RKO (cell line): Measurements from ENCODE around the gene CRADD.
"Not testable (repeated sequence)": the region's sequence is repeated elsewhere in the genome, so short reads cannot be mapped to it uniquely, and the experiment has no call there.

ENCODE experiments used
- DNase-seq: peaks from one replicate; pipeline ENCODE4 v3.0.0-alpha.2; 2016; ENCODE audit warnings: low spot score

CRADD gene

GRCh38 chr12:93677195-93678064, at the start of gene CRADD:
TSS of gene CRADD (plus strand) at chr12:93677375.
- peak; percentile 96 for DNase-seq

- DNase-seq = no peak
Observed at GRCh38 chr12:93632383-93632782, 44.8 kb upstream of the CRADD start.

GRCh38 chr12:93634416-93634815, 42.8 kb upstream of the CRADD start:
- peak; percentile 28 for DNase-seq

DNA sequence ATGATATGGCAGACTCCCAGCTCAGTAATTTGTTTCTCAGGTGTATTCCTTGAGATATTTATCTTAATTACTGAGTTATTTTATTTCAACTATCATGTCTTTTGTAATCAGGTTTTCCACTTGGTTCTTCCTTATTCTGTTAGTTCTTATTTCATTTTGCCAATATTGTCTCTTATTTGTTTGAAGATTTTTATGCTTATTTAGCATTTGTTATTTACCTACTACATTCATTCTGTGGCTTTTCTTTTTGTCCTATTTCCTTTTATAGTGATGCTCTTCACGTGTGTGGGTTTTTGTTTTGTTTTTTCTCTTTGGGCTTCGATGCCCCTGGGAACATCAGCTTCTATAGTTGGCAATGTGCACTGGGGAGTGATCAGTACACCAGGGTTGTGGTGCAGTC, 40.5 kb upstream of the CRADD start:
- DNase-seq = no peak

- no peak for DNase-seq
Observed at GRCh38 chr12:93638095-93638494, 39.1 kb upstream of the CRADD start.

- DNase-seq = no peak
Observed at GRCh38 chr12:93638954-93639353, 38.2 kb upstream of the CRADD start.

GRCh38 chr12:93639406-93639805, 37.8 kb upstream of the CRADD start:
- DNase-seq = no peak

DNA sequence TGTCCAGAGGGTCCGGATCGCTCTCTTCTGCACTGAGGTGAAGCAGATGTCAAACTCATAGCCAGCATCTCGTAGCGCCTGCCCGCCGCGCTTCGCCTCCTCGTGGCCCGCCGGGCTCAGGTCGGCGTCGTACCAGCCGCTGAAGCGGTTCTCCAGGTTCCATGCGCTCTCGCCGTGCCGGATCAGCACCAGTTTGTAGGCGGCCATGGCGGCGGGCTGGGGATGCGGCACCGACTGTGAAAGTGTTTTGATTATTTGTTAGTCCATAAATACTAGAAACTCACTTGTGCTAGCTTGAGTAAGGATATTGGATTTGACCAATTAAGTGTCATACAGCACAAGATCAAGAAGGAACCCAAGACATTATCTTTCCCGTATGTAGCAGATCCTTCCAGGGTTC, 35.8 kb upstream of the CRADD start:
- not testable (repeated sequence) for DNase-seq

GRCh38 chr12:93642751-93643150, 34.4 kb upstream of the CRADD start:
- no peak for DNase-seq

DNA sequence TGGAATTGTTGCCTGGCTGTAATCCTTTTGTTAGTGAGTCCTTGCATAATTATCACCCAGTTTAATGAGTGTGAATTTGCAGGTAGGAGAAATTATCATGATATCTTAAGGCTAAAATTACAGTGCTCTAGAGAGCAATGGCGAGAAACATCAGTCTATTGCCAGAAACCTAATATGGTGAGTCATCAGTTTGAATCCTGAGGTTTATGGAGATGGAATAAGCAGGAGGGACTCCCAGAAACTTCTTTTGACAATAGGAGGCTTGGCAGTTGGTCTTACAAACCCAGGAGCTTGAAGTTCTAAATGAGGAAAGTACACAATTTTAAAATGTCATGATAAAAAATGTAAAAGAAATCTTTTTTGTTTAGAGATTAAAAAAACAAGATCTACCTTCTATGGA, 31.5 kb upstream of the CRADD start:
- DNase-seq = no peak

- no peak for DNase-seq
Observed at GRCh38 chr12:93650626-93651025, 26.5 kb upstream of the CRADD start.

DNA sequence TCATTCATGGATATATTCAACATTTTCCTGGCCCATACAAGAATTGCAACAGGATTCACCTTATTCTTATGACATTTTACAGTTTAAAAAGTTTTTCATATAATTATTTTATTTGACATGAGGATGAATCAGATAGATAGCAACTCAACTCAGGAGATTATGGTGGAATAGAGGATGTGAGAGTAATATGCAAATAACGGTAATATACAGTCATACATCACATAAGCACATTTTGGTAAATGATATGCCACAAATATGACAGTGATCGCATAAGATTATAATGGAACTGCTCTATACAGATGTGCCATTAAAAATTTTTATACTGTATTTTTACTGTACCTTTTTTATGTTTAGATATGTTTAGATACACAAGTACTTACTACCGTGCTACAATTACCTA, 24.1 kb upstream of the CRADD start:
- no peak for DNase-seq

DNA sequence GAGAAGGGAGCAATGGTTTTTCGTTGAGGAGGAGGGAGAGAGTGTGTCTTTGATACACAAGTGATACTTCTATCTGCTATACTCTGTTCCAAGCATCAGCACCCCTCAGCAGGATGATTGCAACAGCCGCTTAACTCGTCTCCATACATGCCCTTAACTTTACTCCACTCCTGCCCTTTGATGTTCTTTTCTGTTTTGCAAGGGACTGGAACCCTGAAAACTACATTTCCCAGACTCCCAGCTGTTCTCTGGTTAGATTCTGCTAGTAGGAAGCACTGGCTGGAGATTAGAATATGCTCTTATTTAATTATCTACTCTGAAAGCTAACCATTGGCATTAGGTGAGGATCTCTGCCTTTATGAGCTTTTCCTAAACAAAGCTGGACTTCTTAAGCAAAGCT, 23.5 kb upstream of the CRADD start:
- no peak for DNase-seq

GRCh38 chr12:93654421-93654820, 22.8 kb upstream of the CRADD start:
- DNase-seq = no peak

GRCh38 chr12:93657071-93657470, 20.1 kb upstream of the CRADD start:
- DNase-seq = no peak

DNA sequence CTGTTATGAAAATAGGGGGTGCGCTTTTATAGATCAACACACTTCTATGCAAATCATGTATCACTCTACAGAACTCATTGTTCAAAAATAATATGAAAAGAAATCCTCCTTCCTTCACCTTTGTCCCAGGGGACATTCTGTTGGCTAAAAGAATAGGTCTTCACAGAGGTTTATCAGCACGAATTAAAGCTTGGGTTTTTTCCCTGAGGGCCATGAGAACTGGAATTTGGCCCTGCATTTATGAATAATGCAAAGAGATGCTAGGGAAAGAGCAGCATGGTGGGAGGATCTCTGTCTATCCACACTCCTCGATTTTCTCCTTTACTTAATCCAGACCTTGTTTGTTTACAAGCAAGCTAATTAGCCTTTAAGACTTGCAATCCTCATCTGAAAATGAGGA, 16.2 kb upstream of the CRADD start:
- DNase-seq = no peak

DNA sequence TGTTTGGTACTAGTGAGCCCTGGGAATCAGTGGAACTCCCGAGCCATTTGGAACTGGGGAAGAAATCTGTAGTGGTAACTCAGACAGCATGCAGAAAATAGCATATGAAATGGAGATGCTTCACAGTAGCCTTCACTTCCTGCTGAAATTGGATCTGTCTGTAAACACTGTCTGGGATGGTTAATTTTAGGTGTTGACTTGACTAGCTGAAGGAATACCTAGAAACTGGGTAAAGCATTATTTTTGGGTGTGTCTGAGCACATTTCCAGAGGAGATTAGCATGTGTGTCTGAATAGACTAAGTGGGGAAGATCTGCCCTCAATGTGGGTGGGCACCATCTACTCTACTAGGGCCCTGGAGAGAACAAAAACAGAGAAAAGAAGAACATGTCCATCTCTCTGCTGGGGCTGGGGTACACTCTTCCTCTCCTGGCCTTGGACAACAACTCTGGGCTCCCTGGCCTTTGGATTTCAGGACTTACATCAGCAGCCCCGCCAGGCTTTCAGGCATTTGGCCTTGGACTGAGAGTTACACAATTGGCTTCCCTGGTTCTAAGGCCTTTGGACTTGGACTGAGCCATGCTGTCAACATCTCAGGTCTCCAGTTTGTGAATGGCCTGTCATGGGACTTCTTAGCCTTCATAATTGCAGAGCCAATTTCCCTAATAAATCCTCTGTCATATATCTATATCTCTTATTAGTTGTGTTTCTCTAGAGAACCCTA, 14.0 kb upstream of the CRADD start:
- no peak for DNase-seq

DNA sequence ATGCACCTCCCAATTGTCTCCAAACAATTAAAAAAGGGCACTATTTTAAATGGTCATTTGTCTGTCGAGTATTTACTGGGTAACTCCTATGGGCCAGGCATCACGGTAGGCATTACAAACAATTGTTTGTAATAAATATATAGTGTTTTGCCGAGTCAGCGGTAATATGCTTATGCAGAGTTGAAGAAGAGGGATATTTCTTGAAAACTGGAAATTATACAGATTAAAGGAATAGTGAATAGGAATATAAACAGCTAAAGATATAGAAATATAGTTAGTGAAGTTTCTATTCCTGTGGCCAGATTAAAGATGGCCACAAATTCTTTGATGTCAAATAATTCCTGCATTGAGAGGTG, 13.5 kb upstream of the CRADD start:
- no peak for DNase-seq

GRCh38 chr12:93664573-93665138, 12.5 kb upstream of the CRADD start:
- DNase-seq = no peak

DNA sequence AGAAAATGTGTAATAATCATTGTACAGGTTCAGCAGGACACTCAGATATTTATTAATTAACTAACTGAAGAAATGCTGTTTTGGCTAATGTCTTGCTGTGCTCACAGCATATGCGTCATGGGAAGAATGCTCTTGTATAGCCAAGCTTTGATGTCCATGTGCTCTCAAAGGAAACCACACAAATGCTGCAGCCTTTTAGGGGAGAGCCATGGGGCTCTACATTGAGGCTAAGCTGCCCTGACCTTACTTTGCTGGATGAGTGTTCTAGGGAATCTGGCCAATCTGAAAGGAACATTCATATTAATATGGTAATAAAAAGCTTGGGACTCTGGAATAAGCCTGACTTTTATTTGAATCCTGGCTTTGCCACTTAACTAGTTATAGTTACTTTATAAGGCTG, 9.5 kb upstream of the CRADD start:
- DNase-seq = no peak

DNA sequence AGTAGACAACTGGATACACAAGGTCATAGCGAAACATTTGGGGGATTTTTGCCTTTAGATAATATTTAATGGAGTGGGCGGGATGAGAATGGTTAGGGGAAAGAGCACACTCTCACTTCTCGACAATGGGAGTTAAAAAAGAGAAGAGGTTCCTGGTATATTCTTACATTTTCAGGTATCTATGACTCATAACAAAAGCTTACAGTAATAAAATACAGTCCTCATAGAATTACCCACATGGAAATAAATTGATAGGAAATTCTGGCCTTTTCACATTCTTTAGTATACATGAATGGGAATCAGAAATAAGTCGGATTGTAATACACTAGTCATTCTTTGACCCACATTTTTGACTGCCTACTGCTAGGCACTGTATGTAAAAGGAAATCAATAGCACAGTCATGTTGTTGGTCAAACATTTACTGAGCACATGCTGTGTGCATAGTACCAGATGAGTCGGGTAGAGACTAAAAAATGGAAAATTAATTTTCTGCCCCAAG, 8.2 kb upstream of the CRADD start:
- DNase-seq = no peak

- no peak for DNase-seq
Observed at GRCh38 chr12:93669452-93669851, 7.7 kb upstream of the CRADD start.

DNA sequence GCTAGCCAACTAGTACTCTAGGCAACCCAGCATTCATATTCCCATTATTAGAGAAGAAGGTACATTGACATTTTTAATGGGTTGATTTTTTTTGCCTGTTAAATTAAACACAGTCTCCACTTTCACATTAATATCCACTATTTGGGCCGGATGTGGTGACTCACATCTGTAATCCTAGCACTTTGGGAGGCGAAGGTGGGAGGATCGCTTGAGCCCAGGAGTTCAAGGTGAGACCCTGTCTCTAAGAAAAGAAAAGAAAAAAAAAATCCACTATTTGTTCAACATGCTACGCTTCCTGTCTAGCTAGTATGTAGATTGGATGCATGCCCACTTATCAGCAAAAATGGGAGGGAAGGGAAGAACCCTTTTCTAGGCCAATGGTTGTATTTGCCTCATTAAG, 7.1 kb upstream of the CRADD start:
- DNase-seq = no peak
